Heart left ventricle (tissue), 13 donors: ENCODE measurements around the gene LILRA6.

Experiments
- POLR2A ChIP-seq, 2 donors: fragments of 450-650 bp; IDR thresholded peaks; one replicate each; pipeline ENCODE4 v1.6.1; 2017; ENCODE audit warnings: antibody characterized with exemption in 2 of 2, mild to moderate bottlenecking in 2 of 2, moderate library complexity in 2 of 2
- TF ChIP-seq, protein P1 (sequence below), 12 donors: fragments of 200-600 bp; sonication (generic) in 4 of 12; IDR thresholded peaks; one replicate each; pipeline versions ENCODE4 v1.5.0 to v1.8.0; 2018 to 2022; ENCODE audit warnings: antibody characterized with exemption in 12 of 12, mild to moderate bottlenecking in 5 of 12
- donor health status: ischemic (EF 13 %, LVEDD 7.1; RV severe dilation, severe dysfunction).
- donor health status: DM: no; HTN: yes; CAD: no.
- donor health status: DM: no; HTN: no; CAD: no.
- donor health status: ischemic (EF 25% LVEDD 6.9; RV normal size, moderate dysfunction).
- donor health status: ischemic (EF 25% LVEDD 5.7; RV mildly dilated, moderate dysfunction).
- donor health status: ischemic (EF 35%, LVEDD 5.7; RV mildly dilated, moderate dysfunction).
- donor health status: nonischemic (EF 11% LVEDD 7.7; RV severe dilation, severe dysfunction).
- donor health status: DM: yes; HTN: yes; CAD: no.
- donor health status: PGD.
- donor health status: ischemic (EF 29% LVEDD 5.4; RV normal size, mild dysfunction).
- donor health status: nonischemic (EF 23%, LVEDD 6.1; RV moderate dilation, normal function).

DNA sequence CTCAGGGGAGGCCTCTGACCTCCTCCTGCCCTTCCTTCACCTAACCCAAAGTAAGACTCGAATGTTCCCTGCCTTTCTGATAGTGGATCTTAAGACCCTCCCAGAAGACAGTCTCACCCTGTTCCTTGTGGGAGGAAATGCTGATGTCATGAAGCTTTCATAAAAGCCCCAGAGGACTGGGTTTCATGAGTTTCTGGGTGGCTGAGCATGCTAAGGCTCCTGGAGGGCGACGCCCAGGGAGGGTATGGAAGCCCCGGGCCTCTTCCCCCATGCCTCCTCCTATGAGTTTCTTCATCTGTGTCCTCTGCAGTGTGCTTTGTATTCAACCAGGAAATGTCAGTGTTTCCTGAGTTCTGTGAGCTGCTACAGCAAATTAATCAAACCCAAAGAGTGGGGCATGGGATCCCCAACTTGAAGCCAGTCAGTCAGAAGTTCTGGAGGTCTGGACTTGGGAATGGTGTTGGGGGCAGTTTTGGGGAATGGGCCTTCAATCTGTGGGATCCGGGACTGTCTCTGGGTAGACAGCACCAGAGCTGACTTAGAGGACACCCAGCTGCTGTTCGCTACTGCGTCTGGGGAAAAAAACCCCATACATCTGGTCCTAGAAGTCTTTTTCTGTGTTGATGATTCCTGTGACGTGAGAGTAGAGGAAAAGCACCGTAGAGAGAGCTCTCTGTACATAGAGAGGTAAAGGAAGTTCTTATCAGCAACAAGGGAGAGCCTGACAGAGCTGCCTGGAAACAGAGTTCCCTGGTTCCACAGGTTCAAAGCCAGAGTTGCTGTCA, 40.3 kb upstream of the LILRA6 start:
- TF ChIP-seq, protein P1, sequence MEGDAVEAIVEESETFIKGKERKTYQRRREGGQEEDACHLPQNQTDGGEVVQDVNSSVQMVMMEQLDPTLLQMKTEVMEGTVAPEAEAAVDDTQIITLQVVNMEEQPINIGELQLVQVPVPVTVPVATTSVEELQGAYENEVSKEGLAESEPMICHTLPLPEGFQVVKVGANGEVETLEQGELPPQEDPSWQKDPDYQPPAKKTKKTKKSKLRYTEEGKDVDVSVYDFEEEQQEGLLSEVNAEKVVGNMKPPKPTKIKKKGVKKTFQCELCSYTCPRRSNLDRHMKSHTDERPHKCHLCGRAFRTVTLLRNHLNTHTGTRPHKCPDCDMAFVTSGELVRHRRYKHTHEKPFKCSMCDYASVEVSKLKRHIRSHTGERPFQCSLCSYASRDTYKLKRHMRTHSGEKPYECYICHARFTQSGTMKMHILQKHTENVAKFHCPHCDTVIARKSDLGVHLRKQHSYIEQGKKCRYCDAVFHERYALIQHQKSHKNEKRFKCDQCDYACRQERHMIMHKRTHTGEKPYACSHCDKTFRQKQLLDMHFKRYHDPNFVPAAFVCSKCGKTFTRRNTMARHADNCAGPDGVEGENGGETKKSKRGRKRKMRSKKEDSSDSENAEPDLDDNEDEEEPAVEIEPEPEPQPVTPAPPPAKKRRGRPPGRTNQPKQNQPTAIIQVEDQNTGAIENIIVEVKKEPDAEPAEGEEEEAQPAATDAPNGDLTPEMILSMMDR (IDR thresholded peaks at IDR 0.05), result no peak
- TF ChIP-seq POLR2A (IDR thresholded peaks at IDR 0.05), result no peak
